NAMALWA (cell line): Measurements from ENCODE around the gene ATF4.

Experiments used
- DNase-seq: peaks from one replicate; pipeline ENCODE4 v3.0.0-alpha.2; 2015; ENCODE audit warnings: low spot score

Gene ATF4

GRCh38 chr22:39520226-39521105, at the start of gene ATF4:
Gene ATF4 (plus strand): TSS chr22:39520562. CDS start chr22:39521446, 884 bp downstream.
- peak; percentile 61 for DNase-seq

GRCh38 chr22:39471381-39472141, 48.8 kb upstream of the ATF4 start:
- DNase-seq, result no peak

- DNase-seq, result peak; percentile 33
These were observed 47.5 kb upstream of the ATF4 start for GRCh38 chr22:39472570-39473556.

GRCh38 chr22:39473851-39474250, 46.5 kb upstream of the ATF4 start:
- no peak for DNase-seq

- no peak for DNase-seq
These were observed 45.8 kb upstream of the ATF4 start for GRCh38 chr22:39474351-39475111.

GRCh38 chr22:39475337-39475736, 45.0 kb upstream of the ATF4 start:
- no peak for DNase-seq

- no peak for DNase-seq
These were observed 44.5 kb upstream of the ATF4 start for GRCh38 chr22:39475902-39476301.

- DNase-seq, result no peak
These were observed 43.7 kb upstream of the ATF4 start for GRCh38 chr22:39476664-39477063.

- DNase-seq, result no peak
These were observed 42.8 kb upstream of the ATF4 start for GRCh38 chr22:39477542-39477941.

GRCh38 chr22:39478441-39478850, 41.9 kb upstream of the ATF4 start:
- no peak for DNase-seq

- no peak for DNase-seq
These were observed 41.1 kb upstream of the ATF4 start for GRCh38 chr22:39479254-39479653.

GRCh38 chr22:39480557-39480956, 39.8 kb upstream of the ATF4 start:
- DNase-seq, result no peak

- no peak for DNase-seq
These were observed 39.3 kb upstream of the ATF4 start for GRCh38 chr22:39481054-39481453.

- DNase-seq, result no peak
These were observed 38.8 kb upstream of the ATF4 start for GRCh38 chr22:39481595-39481994.

- DNase-seq, result no peak
These were observed 37.6 kb upstream of the ATF4 start for GRCh38 chr22:39482768-39483167.

- no peak for DNase-seq
These were observed 33.2 kb upstream of the ATF4 start for GRCh38 chr22:39486951-39487825.

- no peak for DNase-seq
These were observed 32.4 kb upstream of the ATF4 start for GRCh38 chr22:39487826-39488520.

GRCh38 chr22:39488563-39489083, 31.7 kb upstream of the ATF4 start:
- DNase-seq, result no peak
